ENCODE data around the gene ASPN.

Gene ASPN

GRCh38 chr9:92516521-92516920, 34.2 kb upstream of the ASPN start:
- in situ Hi-C loops (cut with MboI; ENCODE audit: low sequenced_read_pairs, unreplicated experiment), result no loop called here
- no peak for DNase-seq (ENCODE audit: low spot score)
- no peak for TF ChIP-seq CTCF (IDR thresholded peaks at IDR 0.05; ENCODE audit: borderline replicate concordance, control extremely low read depth, extremely low read depth, insufficient read depth, missing control alignments)

GRCh38 chr9:92514635-92515034, 32.3 kb upstream of the ASPN start:
- no peak for DNase-seq (ENCODE audit: low spot score)
- TF ChIP-seq CTCF (IDR thresholded peaks at IDR 0.05; ENCODE audit: borderline replicate concordance, control extremely low read depth, extremely low read depth, insufficient read depth, missing control alignments), result no peak
- in situ Hi-C loops (cut with MboI; ENCODE audit: low sequenced_read_pairs, unreplicated experiment), result no loop called here

- TF ChIP-seq CTCF (IDR thresholded peaks at IDR 0.05; ENCODE audit: borderline replicate concordance, control extremely low read depth, extremely low read depth, insufficient read depth, missing control alignments), result no peak
- in situ Hi-C loops (cut with MboI; ENCODE audit: low sequenced_read_pairs, unreplicated experiment), result no loop called here
- DNase-seq (ENCODE audit: low spot score), result no peak
Measured at GRCh38 chr9:92513349-92513748, 31.0 kb upstream of the ASPN start.

GRCh38 chr9:92512622-92513021, 30.3 kb upstream of the ASPN start:
- DNase-seq (ENCODE audit: low spot score), result no peak
- TF ChIP-seq CTCF (IDR thresholded peaks at IDR 0.05; ENCODE audit: borderline replicate concordance, control extremely low read depth, extremely low read depth, insufficient read depth, missing control alignments), result no peak
- in situ Hi-C loops (cut with MboI; ENCODE audit: low sequenced_read_pairs, unreplicated experiment), result no loop called here

GRCh38 chr9:92510747-92511146, 28.4 kb upstream of the ASPN start:
- in situ Hi-C loops (cut with MboI; ENCODE audit: low sequenced_read_pairs, unreplicated experiment), result no loop called here
- peak; percentile 35 for DNase-seq (ENCODE audit: low spot score)
- TF ChIP-seq CTCF (IDR thresholded peaks at IDR 0.05; ENCODE audit: borderline replicate concordance, control extremely low read depth, extremely low read depth, insufficient read depth, missing control alignments), result no peak

GRCh38 chr9:92509050-92509449, 26.7 kb upstream of the ASPN start:
- DNase-seq (ENCODE audit: low spot score), result no peak
- in situ Hi-C loops (cut with MboI; ENCODE audit: low sequenced_read_pairs, unreplicated experiment), result no loop called here
- TF ChIP-seq CTCF (IDR thresholded peaks at IDR 0.05; ENCODE audit: borderline replicate concordance, control extremely low read depth, extremely low read depth, insufficient read depth, missing control alignments), result no peak

All from GM13976 (cell line).